Fibroblast of the aortic adventitia (primary cell): ENCODE results near the gene GFPT2. TPM values are rescaled to one million over a fixed set of nuclear protein-coding genes. Genes with fewer than 3 reads are reported as not detected.

Experiments used
- DNase-seq: peaks from one replicate; pipeline ENCODE4 v3.0.0-alpha.2; 2010; ENCODE audit warnings: low read depth
- H3K4me3 ChIP-seq: 2 replicates; pipeline ENCODE4 v1.5.1; 2011; ENCODE audit warnings: low read depth, mild to moderate bottlenecking, control low read depth, low read length, moderate library complexity
- CTCF ChIP-seq: IDR thresholded peaks from 2 replicates; pipeline ENCODE4 v1.5.1; 2011; ENCODE audit warnings: mild to moderate bottlenecking, low read length, control low read depth, inconsistent platforms; ENCODE audit not compliant: insufficient read depth
- total RNA-seq: library from RNA; depleted of rRNA; stranded (reverse); fragments of >200 nt; gene quantifications from 2 replicates; pipeline ENCODE4 v1.2.3, GENCODE V29; 2012; ENCODE audit warnings: low replicate concordance

The GFPT2 gene
- total RNA-seq, 1 donor = 69.8 TPM

- DNase-seq = no peak
- H3K4me3 ChIP-seq = no peak overlapping the region
- no peak for TF ChIP-seq CTCF
Measured at GRCh38 chr5:180289433-180289832, 63.7 kb downstream of the GFPT2 start.

- DNase-seq = no peak
- TF ChIP-seq CTCF = no peak
- no peak overlapping the region for H3K4me3 ChIP-seq
Measured at GRCh38 chr5:180287868-180288267, 65.3 kb downstream of the GFPT2 start.

- no peak for TF ChIP-seq CTCF
- no peak overlapping the region for H3K4me3 ChIP-seq
- no peak for DNase-seq
Measured at GRCh38 chr5:180287404-180287803, 65.7 kb downstream of the GFPT2 start.

- DNase-seq = no peak
- no peak overlapping the region for H3K4me3 ChIP-seq
- no peak for TF ChIP-seq CTCF
Measured at GRCh38 chr5:180284149-180284548, 69.0 kb downstream of the GFPT2 start.

GRCh38 chr5:180283026-180283615, 70.0 kb downstream of the GFPT2 start:
- no peak overlapping the region for H3K4me3 ChIP-seq
- DNase-seq = no peak

GRCh38 chr5:180282281-180282680, 70.9 kb downstream of the GFPT2 start:
- H3K4me3 ChIP-seq = no peak overlapping the region
- TF ChIP-seq CTCF = no peak
- DNase-seq = no peak

More at GRCh38 chr5:180283026-180283615, 70.0 kb downstream of the GFPT2 start:
- TF ChIP-seq CTCF = no peak

- no peak for TF ChIP-seq CTCF
- DNase-seq = no peak
- no peak overlapping the region for H3K4me3 ChIP-seq
Measured at GRCh38 chr5:180281706-180282105, 71.4 kb downstream of the GFPT2 start.
